HG03103 (cell line): Measurements from ENCODE around the gene IFI44L.

Experiments
- ATAC-seq: cut with Tn5 transposase; IDR thresholded peaks from one replicate; pipeline ENCODE4 v1.9.1; 2021; ENCODE audit warnings: low read depth; ENCODE audit not compliant: unreplicated experiment

IFI44L gene

DNA sequence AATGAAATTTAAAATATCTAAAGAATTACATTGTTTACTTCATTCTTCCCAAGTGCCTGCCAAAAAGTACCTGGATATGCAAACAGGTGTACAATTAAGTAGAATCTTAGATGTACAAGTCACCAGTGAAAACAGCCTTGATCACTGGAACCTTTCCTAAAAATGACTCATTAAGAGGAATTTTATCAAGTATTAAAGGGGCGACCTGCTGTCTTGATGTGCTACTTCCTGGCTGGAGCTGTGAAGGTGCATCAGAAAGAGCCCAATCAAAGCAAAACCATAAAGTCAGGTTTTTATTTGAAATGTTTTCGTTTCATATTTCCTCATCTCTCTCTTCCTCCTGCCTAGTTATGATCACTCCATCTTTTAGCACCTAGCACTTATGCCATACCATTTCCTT is 62.8 kb downstream of the IFI44L start:
- ATAC-seq: no peak

DNA sequence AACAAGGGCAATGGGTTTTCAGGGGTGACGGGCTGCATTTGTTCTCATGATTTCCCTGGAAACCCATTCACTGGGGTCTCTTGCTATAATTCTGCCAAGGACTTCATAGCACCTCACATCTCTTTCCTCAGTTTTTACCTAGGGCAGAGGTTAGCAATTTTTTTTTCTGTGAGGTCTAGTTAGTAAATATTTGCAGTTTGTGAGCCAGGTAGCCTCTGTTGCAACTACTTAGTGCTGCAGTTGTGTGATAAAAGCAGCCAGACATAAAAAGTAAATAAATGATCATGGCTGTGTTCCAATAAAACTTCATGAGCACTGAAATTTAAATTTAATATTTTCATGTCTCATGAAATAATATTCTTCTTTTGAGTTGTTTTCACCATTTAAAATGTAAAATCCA is 67.1 kb downstream of the IFI44L start:
- ATAC-seq: no peak

DNA sequence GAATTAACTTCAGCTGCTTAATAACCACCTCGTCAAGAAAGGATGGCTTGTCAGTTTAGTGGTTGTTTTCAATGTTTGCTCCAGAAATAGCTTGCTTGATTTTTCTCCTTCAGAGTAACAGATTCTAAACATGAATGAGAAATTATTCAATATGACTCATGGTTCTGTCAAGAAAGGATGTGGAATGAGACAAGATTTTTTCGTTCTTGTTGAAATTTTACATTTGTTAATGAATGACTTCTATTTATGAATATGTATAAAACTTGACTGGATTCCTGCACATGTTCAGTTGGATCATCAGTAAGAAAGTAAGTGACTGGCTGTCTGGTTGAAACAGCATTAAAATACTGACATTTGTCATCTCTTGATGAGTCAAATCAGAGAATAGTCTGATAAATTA is 67.7 kb downstream of the IFI44L start:
- no peak for ATAC-seq

DNA sequence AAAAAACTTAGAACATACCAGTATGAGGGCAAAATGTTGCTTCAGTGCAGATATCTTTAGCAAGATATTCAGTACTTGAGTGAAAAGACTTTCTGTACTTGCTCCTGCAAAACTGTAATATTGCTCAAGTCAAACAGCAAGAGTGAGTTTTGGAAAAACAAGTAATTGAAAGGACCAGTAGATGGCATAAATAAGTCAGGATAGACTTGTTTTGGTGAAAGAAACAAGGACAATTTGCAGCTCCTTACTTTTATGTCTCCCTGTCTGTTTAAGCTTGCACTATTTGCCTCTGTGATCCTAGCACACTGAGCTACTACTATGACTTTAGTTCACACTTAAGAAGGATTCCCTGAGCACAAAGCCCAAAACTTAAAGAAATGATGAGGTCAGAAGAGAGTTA is 68.4 kb downstream of the IFI44L start:
- no peak for ATAC-seq

DNA sequence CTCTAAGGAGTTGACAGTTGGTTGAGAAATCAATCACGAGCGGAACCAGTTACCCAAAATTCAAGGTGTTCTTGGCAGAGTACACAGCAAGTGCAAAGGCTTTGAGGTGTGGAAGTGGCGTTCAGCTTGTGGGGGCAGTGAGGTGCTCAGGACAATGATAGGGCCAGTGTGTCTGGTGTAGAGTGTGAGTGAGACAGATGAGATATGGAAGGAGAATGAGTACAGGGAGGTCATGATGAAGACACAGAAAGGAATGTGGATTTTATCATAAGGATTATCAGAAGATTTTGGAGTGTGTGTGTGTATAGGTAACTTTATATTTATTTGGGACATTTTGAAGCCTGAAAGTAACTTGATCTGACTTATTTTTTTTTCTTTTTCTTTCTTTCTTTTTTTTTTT is 70.3 kb downstream of the IFI44L start:
- ATAC-seq: no peak

DNA sequence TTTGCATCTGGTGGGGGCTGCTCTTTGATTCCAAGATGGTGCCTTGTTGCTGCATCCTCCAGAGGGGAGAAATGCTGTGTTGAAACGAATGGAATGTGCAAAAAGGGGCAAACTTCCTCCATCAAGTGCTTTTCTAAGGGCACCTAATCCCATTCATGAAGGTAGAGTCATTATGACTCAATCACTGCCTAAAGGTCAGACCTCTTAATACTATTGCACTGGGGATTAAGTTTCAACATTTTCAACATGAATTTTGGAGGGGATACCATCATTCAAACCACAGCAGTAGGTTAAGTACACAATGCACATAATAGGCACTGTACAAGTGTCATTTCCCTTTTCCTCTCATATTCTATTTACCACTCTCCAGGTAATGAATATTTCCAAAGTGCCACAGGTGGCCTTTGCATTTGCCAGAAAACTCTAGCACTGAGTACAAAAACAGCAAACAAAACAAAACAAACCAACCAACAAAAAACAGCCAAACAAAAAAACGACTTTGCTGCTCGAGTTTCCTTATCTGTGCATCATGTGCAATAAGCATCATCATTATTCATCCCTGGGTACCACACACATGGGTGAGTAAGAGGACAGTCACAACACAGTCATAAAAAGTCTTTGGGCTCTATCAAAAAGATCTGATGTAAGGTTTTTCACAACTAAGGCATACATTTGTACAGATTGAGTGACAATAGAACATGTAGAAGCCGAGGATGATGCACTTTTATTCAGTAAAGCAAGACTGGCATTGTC is 71.9 kb downstream of the IFI44L start:
- no peak for ATAC-seq
